Activated CD4-positive, alpha-beta memory T cell treated with anti-CD3 and anti-CD28 coated beads for 36 hours (primary cell): ENCODE results near the gene NSF. TPM values are rescaled to one million over a fixed set of nuclear protein-coding genes. Genes with fewer than 3 reads are reported as not detected.
"Not testable (repeated sequence)": the region's sequence is repeated elsewhere in the genome, so short reads cannot be mapped to it uniquely, and the experiment has no call there.

Source experiments
- CTCF ChIA-PET: fragments of 350-600 bp; sonication (Branson Sonifier 250); formaldehyde crosslinking; loops from one replicate; lab custom pipeline; 2021; ENCODE audit warnings: antibody characterized with exemption, inconsistent platforms; lab: Charles Lee
- POLR2A ChIA-PET: fragments of 350-600 bp; sonication (Branson Sonifier 250); formaldehyde crosslinking; loops from one replicate; lab custom pipeline; 2021; ENCODE audit warnings: antibody characterized with exemption; lab: Charles Lee
- DNase-seq: peaks from one replicate; pipeline ENCODE4 v3.0.0-alpha.2; 2020
- H3K27ac Mint-ChIP-seq: one replicate; pipeline ENCODE4 v1.8.0; 2021; ENCODE audit warnings: mixed read lengths
- H3K27me3 Mint-ChIP-seq: one replicate; pipeline ENCODE4 v1.8.0; 2021; ENCODE audit warnings: mixed read lengths
- H3K36me3 Mint-ChIP-seq: one replicate; pipeline ENCODE4 v1.8.0; 2021; ENCODE audit warnings: mixed read lengths
- H3K4me1 Mint-ChIP-seq: one replicate; pipeline ENCODE4 v1.8.0; 2021; ENCODE audit warnings: low read depth, mixed read lengths
- H3K4me3 Mint-ChIP-seq: one replicate; pipeline ENCODE4 v1.8.0; 2021; ENCODE audit warnings: mild to moderate bottlenecking, mixed read lengths
- H3K9me3 Mint-ChIP-seq: one replicate; pipeline ENCODE4 v1.8.0; 2021; ENCODE audit warnings: mixed read lengths
- intact Hi-C: fragments of 100-400 bp; cut with micrococcal nuclease; formaldehyde crosslinking; loops from one replicate; pipeline ENCODE4 v1.15.1; 2023
- total RNA-seq, 2 experiments: library from RNA; stranded (reverse); gene quantifications; one replicate each; pipeline ENCODE4 v1.2.3, GENCODE V29; 2021

The NSF gene
- total RNA-seq, 2 experiments from 2014 or later = 27.3 to 30.8 TPM

- POLR2A ChIA-PET, H3K36me3 Mint-ChIP-seq, H3K27me3 Mint-ChIP-seq, CTCF ChIA-PET, H3K4me3 Mint-ChIP-seq, intact Hi-C loops, H3K9me3 Mint-ChIP-seq, H3K4me1 Mint-ChIP-seq, H3K27ac Mint-ChIP-seq, DNase-seq: not testable (repeated sequence)
These were observed 10.3 kb downstream of the NSF start for GRCh38 chr17:46600767-46601166.

- H3K9me3 Mint-ChIP-seq, DNase-seq, POLR2A ChIA-PET, H3K27me3 Mint-ChIP-seq, H3K4me1 Mint-ChIP-seq, H3K4me3 Mint-ChIP-seq, intact Hi-C loops, CTCF ChIA-PET, H3K36me3 Mint-ChIP-seq, H3K27ac Mint-ChIP-seq: not testable (repeated sequence)
These were observed 12.7 kb downstream of the NSF start for GRCh38 chr17:46603125-46603524.

- H3K36me3 Mint-ChIP-seq, CTCF ChIA-PET, DNase-seq, H3K27ac Mint-ChIP-seq, POLR2A ChIA-PET, H3K9me3 Mint-ChIP-seq, H3K4me1 Mint-ChIP-seq, H3K27me3 Mint-ChIP-seq, intact Hi-C loops, H3K4me3 Mint-ChIP-seq: not testable (repeated sequence)
These were observed 20.8 kb downstream of the NSF start for GRCh38 chr17:46611304-46611703.

- intact Hi-C loops, H3K4me3 Mint-ChIP-seq, CTCF ChIA-PET, H3K27me3 Mint-ChIP-seq, DNase-seq, H3K27ac Mint-ChIP-seq, POLR2A ChIA-PET, H3K9me3 Mint-ChIP-seq, H3K36me3 Mint-ChIP-seq, H3K4me1 Mint-ChIP-seq: not testable (repeated sequence)
These were observed 23.4 kb downstream of the NSF start for GRCh38 chr17:46613876-46614275.

GRCh38 chr17:46617121-46617520, 26.7 kb downstream of the NSF start:
- intact Hi-C loops, H3K9me3 Mint-ChIP-seq, CTCF ChIA-PET, H3K4me3 Mint-ChIP-seq, H3K4me1 Mint-ChIP-seq, POLR2A ChIA-PET, H3K36me3 Mint-ChIP-seq, H3K27me3 Mint-ChIP-seq, H3K27ac Mint-ChIP-seq, DNase-seq: not testable (repeated sequence)

GRCh38 chr17:46618975-46619374, 28.5 kb downstream of the NSF start:
- H3K36me3 Mint-ChIP-seq, H3K4me3 Mint-ChIP-seq, intact Hi-C loops, CTCF ChIA-PET, H3K4me1 Mint-ChIP-seq, H3K27me3 Mint-ChIP-seq, H3K27ac Mint-ChIP-seq, POLR2A ChIA-PET, DNase-seq, H3K9me3 Mint-ChIP-seq: not testable (repeated sequence)

- CTCF ChIA-PET, H3K36me3 Mint-ChIP-seq, DNase-seq, H3K27ac Mint-ChIP-seq, intact Hi-C loops, POLR2A ChIA-PET, H3K27me3 Mint-ChIP-seq, H3K9me3 Mint-ChIP-seq, H3K4me3 Mint-ChIP-seq, H3K4me1 Mint-ChIP-seq: not testable (repeated sequence)
These were observed 33.3 kb downstream of the NSF start for GRCh38 chr17:46623790-46624189.

- CTCF ChIA-PET, H3K27ac Mint-ChIP-seq, DNase-seq, H3K36me3 Mint-ChIP-seq, POLR2A ChIA-PET, H3K9me3 Mint-ChIP-seq, H3K4me1 Mint-ChIP-seq, H3K4me3 Mint-ChIP-seq, intact Hi-C loops, H3K27me3 Mint-ChIP-seq: not testable (repeated sequence)
These were observed 34.3 kb downstream of the NSF start for GRCh38 chr17:46624726-46625125.

- CTCF ChIA-PET, H3K27me3 Mint-ChIP-seq, DNase-seq, H3K36me3 Mint-ChIP-seq, POLR2A ChIA-PET, H3K4me3 Mint-ChIP-seq, intact Hi-C loops, H3K4me1 Mint-ChIP-seq, H3K9me3 Mint-ChIP-seq, H3K27ac Mint-ChIP-seq: not testable (repeated sequence)
These were observed 37.0 kb downstream of the NSF start for GRCh38 chr17:46627452-46627851.

- H3K27me3 Mint-ChIP-seq, H3K9me3 Mint-ChIP-seq, H3K4me3 Mint-ChIP-seq, POLR2A ChIA-PET, CTCF ChIA-PET, intact Hi-C loops, DNase-seq, H3K4me1 Mint-ChIP-seq, H3K27ac Mint-ChIP-seq, H3K36me3 Mint-ChIP-seq: not testable (repeated sequence)
These were observed 38.4 kb downstream of the NSF start for GRCh38 chr17:46628753-46629436.

GRCh38 chr17:46632146-46632545, 41.7 kb downstream of the NSF start:
- not testable (repeated sequence) for H3K9me3 Mint-ChIP-seq

GRCh38 chr17:46634844-46635243, 44.4 kb downstream of the NSF start:
- intact Hi-C loops, H3K4me1 Mint-ChIP-seq, H3K4me3 Mint-ChIP-seq, H3K36me3 Mint-ChIP-seq, CTCF ChIA-PET, DNase-seq, H3K9me3 Mint-ChIP-seq, H3K27me3 Mint-ChIP-seq, POLR2A ChIA-PET, H3K27ac Mint-ChIP-seq: not testable (repeated sequence)

More at GRCh38 chr17:46632146-46632545, 41.7 kb downstream of the NSF start:
- H3K4me1 Mint-ChIP-seq, H3K27ac Mint-ChIP-seq, H3K27me3 Mint-ChIP-seq, H3K36me3 Mint-ChIP-seq, CTCF ChIA-PET, POLR2A ChIA-PET, DNase-seq, intact Hi-C loops, H3K4me3 Mint-ChIP-seq: not testable (repeated sequence)

GRCh38 chr17:46641861-46642656, 51.6 kb downstream of the NSF start:
- H3K4me3 Mint-ChIP-seq, H3K9me3 Mint-ChIP-seq, H3K4me1 Mint-ChIP-seq, CTCF ChIA-PET, H3K36me3 Mint-ChIP-seq, DNase-seq, H3K27me3 Mint-ChIP-seq, H3K27ac Mint-ChIP-seq, intact Hi-C loops, POLR2A ChIA-PET: not testable (repeated sequence)
